Motor neuron (in vitro differentiated cells): ENCODE data around the gene WHRN. TPM values are rescaled to one million over a fixed set of nuclear protein-coding genes. Genes with fewer than 3 reads are reported as not detected.
A peak's percentile ranks its signal among the peaks of the same experiment; 100 is the strongest.

Experiments used
- ATAC-seq, 8 experiments: fragments of 200-7000 bp; cut with Tn5 transposase; replicated peaks in 6 of 8; 2 replicates each; pipeline ENCODE4 v1.8.0; 2021; ENCODE audit warnings: mild to moderate bottlenecking in 8 of 8, moderate library complexity in 8 of 8
- H3K27ac ChIP-seq, 2 donors: fragments of 250-450 bp; sonication (Bioruptor Pico); 2 replicates each; pipeline ENCODE4 v1.9.0; 2021; ENCODE audit warnings: antibody characterized with exemption in 2 of 2, mild to moderate bottlenecking in 2 of 2, moderate library complexity in 1 of 2
- H3K4me1 ChIP-seq, 2 donors: fragments of 250-450 bp; sonication (Bioruptor Pico); replicated peaks in 1 of 2; 2 replicates each; pipeline ENCODE4 v1.6.1; 2021; ENCODE audit warnings: antibody characterized with exemption in 2 of 2, mild to moderate bottlenecking in 2 of 2, moderate library complexity in 1 of 2
- H3K4me3 ChIP-seq, 5 donors: fragments of 250-450 bp; sonication (Bioruptor Pico); 2 replicates each; pipeline ENCODE4 v1.9.0; 2021; ENCODE audit warnings: antibody characterized with exemption in 5 of 5, mild to moderate bottlenecking in 5 of 5, moderate library complexity in 4 of 5
- WGBS, 10 experiments: fragments of 450-650 bp; shearing (Covaris generic); methylation state at CpG; one replicate each; pipeline ENCODE4 v1.0.0; 2022; 5-methylcytosine and 5-hydroxymethylcytosine counted together
- in situ Hi-C, 9 experiments: fragments of 400-800 bp; cut with MboI; loops; one replicate each; pipeline ENCODE4 v1.15.0; 2021; ENCODE audit warnings: low sequenced_read_pairs in 9 of 9, low pct_unique_long_range_greater_than_20kb in 2 of 9; ENCODE audit not compliant: unreplicated experiment in 9 of 9
- total RNA-seq, 8 experiments: library from RNA; unstranded; fragments of 300-600 nt; gene quantifications; 2 replicates each; pipeline versions ENCODE4 v1.2.3 to v1.2.4, GENCODE V29; 2022

The WHRN gene
- total RNA-seq, 8 experiments from 2014 or later: 4.2 to 13.5 (median 6.9) TPM

GRCh38 chr9:114392749-114393112 lies 112.5 kb downstream of the WHRN start:
- peaks cover 40 to 60% of the 10 kb centered on the region in 2 donors for H3K4me1 ChIP-seq
- in situ Hi-C loops: no loop called here
- no peak overlapping the region for H3K4me3 ChIP-seq
- 0 to 100% (median 81%) methylated on average over 2 to 3 of the region's 3 CpGs; no CpG with 5 or more reads in 3 of the 10 experiments for WGBS, 10 experiments
- peak in 3 of 8 experiments; percentile 21 to 75 (median 22) for ATAC-seq
- no peak overlapping the region for H3K27ac ChIP-seq

GRCh38 chr9:114390952-114391351 lies 114.3 kb downstream of the WHRN start:
- Histone ChIP-seq H3K27ac (no peak overlapping the region), H3K4me1 (peaks cover 44 to 65% of the 10 kb centered on the region in 2 donors), H3K4me3 (no peak overlapping the region)
- in situ Hi-C loops: no loop called here
- no peak for ATAC-seq
- WGBS, 10 experiments: 61 to 100% (median 80%) methylated on average over 1 to 2 of the region's 2 CpGs; no CpG with 5 or more reads in 3 of the 10 experiments

GRCh38 chr9:114389612-114390368 lies 115.5 kb downstream of the WHRN start:
- ATAC-seq: no peak
- 60 to 100% (median 90%) methylated on average over 1 to 3 of the region's 7 CpGs; no CpG with 5 or more reads in 3 of the 10 experiments for WGBS, 10 experiments
- no peak overlapping the region for H3K27ac ChIP-seq
- no peak overlapping the region for H3K4me3 ChIP-seq
- in situ Hi-C loops: no loop called here
- H3K4me1 ChIP-seq: peaks cover 33 to 56% of the 10 kb centered on the region in 2 donors

- WGBS, 10 experiments: 69 to 100% (median 87%) methylated on average over 1 to 9 of the region's 9 CpGs; no CpG with 5 or more reads in 2 of the 10 experiments
- Histone ChIP-seq H3K4me1 (peaks cover 36 to 53% of the 10 kb centered on the region in 2 donors), H3K27ac (peak overlapping the region in 1 of 2 donors; percentile 16), H3K4me3 (no peak overlapping the region)
- in situ Hi-C loops: no loop called here
- ATAC-seq: no peak
Measured at GRCh38 chr9:114388764-114389375, 116.4 kb downstream of the WHRN start.

GRCh38 chr9:114388357-114388682 lies 117.0 kb downstream of the WHRN start:
- peak in 4 of 8 experiments; percentile 8 to 48 (median 32) for ATAC-seq
- Histone ChIP-seq H3K4me3 (no peak overlapping the region), H3K4me1 (peaks cover 42 to 58% of the 10 kb centered on the region in 2 donors), H3K27ac (no peak overlapping the region)
- WGBS, 10 experiments: 63 to 80% (median 71%) methylated on average over 1 to 5 of the region's 9 CpGs; no CpG with 5 or more reads in 7 of the 10 experiments
- in situ Hi-C loops: no loop called here

GRCh38 chr9:114387680-114388356 lies 117.5 kb downstream of the WHRN start, which contains the start of gene AKNA:
Gene AKNA, minus strand, starts transcription at chr9:114387982. Its CDS starts 6,649 bp downstream, at chr9:114381333.
- in situ Hi-C loops: no loop called here
- H3K4me3 ChIP-seq: peak within 1 kb of the TSS; percentile 15 to 35 (median 27)
- peak within 1 kb of the TSS in 1 of 2 donors; percentile 18 for H3K27ac ChIP-seq
- peaks cover 47 to 63% of the 10 kb centered on the region in 2 donors for H3K4me1 ChIP-seq
- peak; percentile 60 to 88 (median 80) for ATAC-seq
- 0 to 32% (median 18%) methylated on average over 1 to 10 of the region's 25 CpGs; no CpG with 5 or more reads in 3 of the 10 experiments for WGBS, 10 experiments

GRCh38 chr9:114386886-114387679 lies 118.2 kb downstream of the WHRN start:
- WGBS, 10 experiments: 100% methylated on average over 1 to 2 of the region's 18 CpGs; no CpG with 5 or more reads in 8 of the 10 experiments
- Histone ChIP-seq H3K4me1 (peaks cover 47 to 63% of the 10 kb centered on the region in 2 donors), H3K27ac (peak overlapping the region in 1 of 2 donors; percentile 18), H3K4me3 (peak overlapping the region; percentile 15 to 35 (median 27))
- in situ Hi-C loops: no loop called here
- peak; percentile 0 to 33 (median 4) for ATAC-seq

- H3K4me3 ChIP-seq: no peak overlapping the region
- WGBS, 10 experiments: 0 to 80% (median 63%) methylated on average over 1 to 4 of the region's 10 CpGs
- peaks cover 47 to 63% of the 10 kb centered on the region in 2 donors for H3K4me1 ChIP-seq
- peak overlapping the region in 1 of 2 donors; percentile 18 for H3K27ac ChIP-seq
- in situ Hi-C loops: no loop called here
- no peak for ATAC-seq
Measured at GRCh38 chr9:114386361-114386885, 118.8 kb downstream of the WHRN start.

GRCh38 chr9:114385397-114386181 lies 119.7 kb downstream of the WHRN start:
- no peak overlapping the region for H3K27ac ChIP-seq
- 13 to 94% (median 80%) methylated on average over 1 to 9 of the region's 11 CpGs; no CpG with 5 or more reads in 3 of the 10 experiments for WGBS, 10 experiments
- no peak overlapping the region for H3K4me3 ChIP-seq
- peak in 5 of 8 experiments; percentile 9 to 54 (median 16) for ATAC-seq
- in situ Hi-C loops: no loop called here
- peaks cover 47 to 58% of the 10 kb centered on the region in 2 donors for H3K4me1 ChIP-seq

GRCh38 chr9:114384836-114385396 lies 120.4 kb downstream of the WHRN start:
- H3K4me3 ChIP-seq: no peak overlapping the region
- in situ Hi-C loops: no loop called here
- H3K4me1 ChIP-seq: peaks cover 40 to 51% of the 10 kb centered on the region in 2 donors

GRCh38 chr9:114384341-114384740 lies 120.9 kb downstream of the WHRN start:
- ATAC-seq: no peak
- WGBS, 10 experiments: 0 to 100% (median 80%) methylated on average over 1 of the region's 1 CpG; no CpG with 5 or more reads in 5 of the 10 experiments
- in situ Hi-C loops: no loop called here
- H3K4me3 ChIP-seq: no peak overlapping the region
- H3K27ac ChIP-seq: no peak overlapping the region
- H3K4me1 ChIP-seq: peaks cover 37 to 46% of the 10 kb centered on the region in 2 donors

More at GRCh38 chr9:114384836-114385396, 120.4 kb downstream of the WHRN start:
- 70 to 100% (median 86%) methylated on average over 1 to 7 of the region's 7 CpGs; no CpG with 5 or more reads in 3 of the 10 experiments for WGBS, 10 experiments
- no peak for ATAC-seq
- no peak overlapping the region for H3K27ac ChIP-seq
